ENCODE measurements around the gene C16orf87.
"Not testable (repeated sequence)": the region's sequence is repeated elsewhere in the genome, so short reads cannot be mapped to it uniquely, and the experiment has no call there.

Gene C16orf87, protein sequence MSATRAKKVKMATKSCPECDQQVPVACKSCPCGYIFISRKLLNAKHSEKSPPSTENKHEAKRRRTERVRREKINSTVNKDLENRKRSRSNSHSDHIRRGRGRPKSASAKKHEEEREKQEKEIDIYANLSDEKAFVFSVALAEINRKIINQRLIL

DNA sequence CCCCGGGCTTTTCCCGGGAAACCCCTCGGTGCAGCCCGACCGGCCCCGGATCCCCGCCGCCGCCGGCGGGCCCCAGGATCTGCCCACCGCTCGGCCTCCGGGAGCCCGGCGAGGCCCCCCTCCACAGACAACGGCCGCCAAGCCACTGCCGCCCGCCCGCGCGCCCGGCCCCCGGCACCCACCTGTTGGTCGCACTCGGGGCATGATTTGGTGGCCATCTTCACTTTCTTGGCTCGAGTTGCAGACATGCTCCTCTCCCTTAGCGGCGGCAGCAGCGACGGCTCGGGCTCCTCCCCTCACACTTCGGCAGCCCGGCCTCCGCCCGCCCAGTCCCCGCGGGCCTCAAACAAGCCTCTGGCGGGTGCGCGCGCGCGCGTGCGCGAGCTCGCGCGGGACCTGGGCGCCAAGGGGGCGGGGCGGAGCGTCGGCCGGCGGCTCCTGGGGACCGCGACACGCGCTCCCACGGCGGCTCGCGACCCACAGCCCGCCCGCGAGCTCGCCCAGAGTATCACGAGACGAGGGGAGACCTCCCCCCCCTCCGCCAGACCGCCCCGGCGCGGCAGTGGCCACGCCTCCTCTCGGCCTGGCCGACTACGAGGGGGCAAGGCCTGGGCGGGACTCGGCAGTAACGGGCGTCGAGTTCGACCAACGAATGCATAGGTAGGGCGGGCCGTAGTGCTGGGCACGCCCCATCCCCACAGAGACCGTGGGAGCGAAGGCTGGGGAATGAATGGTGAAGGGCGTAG lies at the start of gene C16orf87:
Gene C16orf87 (minus strand): TSS at position 279 of the 746 bp plus-strand sequence. CDS start 31 bp downstream, at position 248.
- peak; percentile 91 for DNase-seq (ENCODE audit: low spot score)

DNA sequence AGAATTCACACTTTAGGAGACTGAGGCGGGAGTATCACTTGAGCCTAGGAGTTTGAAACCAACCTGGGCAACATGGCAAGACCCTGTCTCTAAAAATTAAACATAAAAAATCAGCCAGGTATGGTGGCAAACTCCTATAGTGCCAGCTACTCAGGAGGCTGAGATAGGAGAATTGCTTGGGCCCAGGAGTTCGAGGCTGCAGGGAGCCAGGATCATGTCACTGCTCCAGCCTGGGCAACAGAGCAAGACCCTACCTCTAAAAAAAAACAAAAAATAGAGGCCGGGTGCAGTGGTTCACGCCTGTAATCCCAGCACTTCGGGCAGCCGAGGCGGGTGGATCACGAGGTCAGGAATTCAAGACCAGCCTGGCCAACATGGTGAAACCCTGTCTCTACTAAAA lies 44.3 kb upstream of the C16orf87 start:
- no peak for DNase-seq (ENCODE audit: low spot score)

GRCh38 chr16:46873201-46873600 lies 42.2 kb upstream of the C16orf87 start:
- no peak for DNase-seq (ENCODE audit: low spot score)

DNA sequence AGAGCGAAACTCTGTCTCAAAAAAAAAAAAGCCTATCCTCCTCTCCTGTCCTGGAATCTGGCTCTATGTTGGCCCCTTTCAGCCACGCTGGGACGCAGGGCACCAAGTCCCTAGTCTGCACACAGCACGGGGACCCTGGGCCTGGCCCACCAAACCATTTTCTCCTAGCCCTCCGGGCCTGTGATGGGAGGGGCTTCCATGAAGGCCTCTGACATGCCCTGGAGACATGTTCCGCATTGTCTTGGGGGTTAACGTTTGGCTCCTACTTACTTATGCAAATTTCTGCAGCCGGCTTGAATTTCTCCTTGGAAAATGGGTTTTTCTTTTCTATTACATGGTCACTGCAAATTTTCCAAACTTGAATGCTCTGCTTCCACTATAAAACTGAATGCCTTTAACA lies 40.6 kb upstream of the C16orf87 start:
- no peak for DNase-seq (ENCODE audit: low spot score)

- not testable (repeated sequence) for DNase-seq (ENCODE audit: low spot score)
These were observed 37.9 kb upstream of the C16orf87 start for GRCh38 chr16:46868891-46869290.

DNA sequence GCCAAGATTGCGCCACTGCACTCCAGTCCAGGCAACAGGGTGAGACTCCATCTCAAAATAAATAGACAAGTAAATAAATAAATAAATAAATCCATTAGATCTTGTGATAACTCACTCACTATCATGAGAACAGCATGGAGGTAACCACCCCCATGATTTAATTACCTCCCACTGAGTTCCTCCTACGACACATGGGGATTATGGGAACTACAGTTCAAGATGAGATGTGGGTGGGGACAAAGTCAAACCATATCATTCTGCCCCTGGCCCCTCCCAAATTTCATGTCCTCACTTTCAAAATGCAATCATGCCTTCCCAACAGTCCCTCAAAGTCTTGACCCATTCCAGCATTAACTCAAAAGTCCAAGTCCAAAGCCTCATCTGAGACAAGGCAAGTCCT lies 36.5 kb upstream of the C16orf87 start:
- DNase-seq (ENCODE audit: low spot score), result not testable (repeated sequence)

- DNase-seq (ENCODE audit: low spot score), result no peak
These were observed 35.3 kb upstream of the C16orf87 start for GRCh38 chr16:46866286-46866685.

GRCh38 chr16:46862555-46863447 lies 31.8 kb upstream of the C16orf87 start:
- DNase-seq (ENCODE audit: low spot score), result no peak

- DNase-seq (ENCODE audit: low spot score), result no peak
These were observed 28.8 kb upstream of the C16orf87 start for GRCh38 chr16:46859719-46860152.

DNA sequence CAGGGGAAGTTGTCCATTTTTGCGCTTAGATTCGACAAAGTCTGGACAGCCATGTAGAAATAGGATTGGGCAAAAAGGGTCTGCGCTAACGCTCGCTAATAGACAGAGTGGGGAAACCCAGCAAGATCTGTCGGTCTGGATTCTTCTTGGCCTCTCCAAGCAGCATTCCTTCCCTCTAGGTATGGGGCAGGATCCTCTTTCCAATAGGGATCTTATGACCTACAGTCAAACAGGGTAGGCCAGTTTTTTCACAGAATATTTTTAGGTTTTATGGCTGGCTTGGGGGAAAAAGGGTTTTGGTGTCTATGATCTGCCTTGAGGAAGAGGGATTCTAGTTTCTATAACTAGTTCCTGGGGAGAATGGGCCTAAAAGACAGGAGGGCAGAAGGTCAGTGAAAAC lies 27.2 kb upstream of the C16orf87 start:
- no peak for DNase-seq (ENCODE audit: low spot score)

DNA sequence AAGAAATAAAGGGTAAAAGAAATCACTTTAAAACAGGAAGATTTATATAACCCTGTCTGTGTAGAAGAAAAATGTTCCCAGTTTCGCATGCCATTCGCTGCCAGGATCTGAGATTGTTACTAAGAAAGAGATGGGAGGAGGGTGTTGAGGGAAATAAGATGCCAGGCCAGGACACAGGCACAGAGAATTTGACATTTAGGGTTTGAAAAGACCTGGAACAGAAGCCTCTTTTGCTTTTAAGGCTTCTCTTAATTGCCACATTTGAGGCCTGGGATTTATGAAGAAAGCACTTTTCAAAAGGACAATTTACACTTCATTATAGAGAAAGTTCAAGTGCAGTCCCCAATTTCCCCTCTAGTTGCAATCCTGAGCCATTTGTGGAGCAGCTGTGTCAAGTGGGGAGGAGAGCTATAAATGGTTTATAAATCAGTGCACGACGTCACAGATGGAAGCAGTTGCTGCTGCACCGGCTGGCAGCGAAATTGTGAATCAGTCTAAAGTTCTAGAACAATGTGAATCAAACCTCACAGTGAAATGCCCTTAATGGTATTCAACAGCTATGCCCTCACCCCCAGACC lies 26.5 kb upstream of the C16orf87 start:
- DNase-seq (ENCODE audit: low spot score), result no peak

GRCh38 chr16:46855389-46855788 lies 24.4 kb upstream of the C16orf87 start:
- no peak for DNase-seq (ENCODE audit: low spot score)

DNA sequence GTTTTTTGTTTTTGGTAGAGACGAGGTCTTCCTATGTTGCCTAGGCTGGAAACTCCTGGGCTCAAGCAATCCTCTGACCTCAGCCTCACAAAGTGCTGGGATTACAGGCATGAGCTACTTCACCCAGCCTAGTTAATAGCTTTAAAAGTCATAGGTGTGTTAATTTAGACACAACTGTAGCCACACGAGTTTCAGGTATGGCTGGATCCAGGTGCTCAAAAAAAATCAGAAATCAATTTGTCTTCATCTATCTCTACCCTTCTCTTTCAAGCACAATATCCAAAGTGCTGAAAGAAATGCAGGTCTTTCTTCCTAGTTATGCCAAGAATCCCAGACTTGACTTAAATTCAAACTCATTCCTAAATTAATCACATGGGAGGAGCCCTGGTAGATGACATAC lies 23.9 kb upstream of the C16orf87 start:
- DNase-seq (ENCODE audit: low spot score), result no peak

DNA sequence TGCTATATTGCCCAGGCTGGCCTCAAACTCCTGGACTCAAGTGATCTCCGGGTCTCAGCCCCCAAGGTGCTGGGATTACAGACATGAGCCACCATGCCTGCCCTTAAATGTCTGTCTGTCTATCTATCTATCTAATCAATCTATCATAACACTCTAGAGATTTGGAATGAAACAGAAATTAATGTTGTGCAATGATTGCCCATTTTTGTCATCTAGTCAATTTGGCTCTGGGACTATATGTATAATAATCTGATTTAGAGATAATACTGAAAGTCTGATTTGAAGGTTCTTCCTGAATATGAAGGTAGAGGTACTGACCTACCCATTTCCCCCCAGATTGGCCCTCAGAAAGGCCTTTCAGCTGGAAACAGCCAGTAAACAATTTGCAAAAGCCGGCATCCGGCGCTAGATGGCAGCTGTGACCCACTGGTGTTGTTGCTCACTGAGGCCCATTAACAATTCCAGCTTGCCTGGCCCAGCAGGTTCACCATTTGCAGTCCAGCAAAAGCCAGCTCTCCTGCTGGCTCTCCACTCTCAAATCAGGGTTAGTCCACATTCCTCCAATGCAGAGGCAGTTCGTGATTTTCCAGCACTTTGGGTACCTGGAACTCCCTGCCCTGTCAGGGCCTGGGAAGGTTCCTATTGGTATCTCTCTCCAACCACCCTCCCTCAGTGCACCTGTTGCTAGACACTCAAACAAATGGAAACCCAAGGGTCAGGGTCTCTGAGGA lies 22.9 kb upstream of the C16orf87 start:
- DNase-seq (ENCODE audit: low spot score), result peak; percentile 50

DNA sequence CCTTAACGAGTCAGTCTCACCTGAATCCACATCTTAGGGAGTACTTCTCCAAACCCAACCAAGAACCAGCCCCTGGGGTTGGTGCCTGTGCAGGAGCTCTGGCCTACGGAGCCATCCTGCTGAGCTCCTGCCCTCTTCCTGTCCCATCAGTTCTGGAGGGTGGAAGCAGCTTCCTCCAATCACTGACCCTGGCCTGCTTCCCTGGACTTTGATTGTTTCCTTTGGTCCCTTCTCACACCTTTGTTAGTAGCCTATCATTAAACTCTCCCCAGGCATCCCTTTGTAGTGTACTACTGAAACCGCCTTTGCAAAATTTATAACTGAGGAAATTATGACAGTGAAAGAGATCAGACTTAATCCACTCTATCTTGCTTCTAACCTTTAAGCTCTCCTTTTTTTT lies 21.1 kb upstream of the C16orf87 start:
- DNase-seq (ENCODE audit: low spot score), result no peak

GRCh38 chr16:46850619-46851555 lies 19.9 kb upstream of the C16orf87 start:
- DNase-seq (ENCODE audit: low spot score), result no peak

GRCh38 chr16:46848768-46849764 lies 18.1 kb upstream of the C16orf87 start:
- DNase-seq (ENCODE audit: low spot score), result no peak

DNA sequence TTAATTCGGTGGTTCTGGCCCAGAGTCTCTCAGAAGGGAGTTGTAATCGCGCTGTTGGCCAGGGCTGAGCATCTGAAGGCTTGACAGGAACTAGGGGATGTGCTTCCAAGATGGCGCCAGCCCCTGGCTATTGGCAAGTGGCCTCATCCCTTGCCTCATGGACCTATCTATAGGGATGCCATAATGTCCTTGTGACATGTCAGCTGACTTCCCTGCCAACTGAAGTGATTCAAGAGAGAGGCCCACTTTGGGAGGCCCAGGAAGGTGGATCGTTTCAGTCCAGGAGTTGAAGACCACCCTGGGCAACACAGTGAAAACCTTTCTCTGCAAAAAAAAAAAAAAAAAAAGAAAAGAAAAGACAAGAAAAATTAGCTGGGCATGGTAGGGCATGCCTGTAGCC lies 15.0 kb upstream of the C16orf87 start:
- DNase-seq (ENCODE audit: low spot score), result no peak

DNA sequence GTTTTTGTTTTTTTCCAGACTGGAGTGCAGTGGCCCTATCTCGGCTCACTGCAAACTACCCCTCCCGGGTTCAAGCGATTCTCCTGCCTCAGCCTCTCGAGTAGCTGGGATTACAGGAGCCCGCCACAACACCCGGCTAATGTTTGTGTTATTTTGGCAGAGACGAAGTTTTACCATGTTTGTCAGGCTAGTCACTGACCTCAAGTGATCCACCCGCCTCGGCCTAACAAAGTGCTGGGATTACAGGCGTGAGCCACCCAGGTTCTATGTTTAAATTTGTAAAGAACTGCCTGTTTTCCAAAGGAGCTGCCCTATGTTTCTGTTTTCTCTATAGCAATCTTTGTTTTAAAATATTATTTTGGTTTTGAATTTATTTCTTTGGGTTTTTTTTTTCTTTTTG lies 13.8 kb upstream of the C16orf87 start:
- no peak for DNase-seq (ENCODE audit: low spot score)

Data from CD4-positive, alpha-beta T cell treated with Interleukin-6 at 100 ng/mL for 8 hours (primary cell).